SJSA1 (cell line): ENCODE data around the gene BLOC1S4. TPM values are rescaled to one million over a fixed set of nuclear protein-coding genes. Genes with fewer than 3 reads are reported as not detected.

Source experiments
- DNase-seq, 2 experiments: peaks; one replicate each; pipeline ENCODE4 v3.0.0-alpha.2; 2015 to 2020; ENCODE audit warnings: low spot score in 2 of 2, low read depth in 1 of 2
- H3K27ac ChIP-seq: fragments of 250-450 bp; sonication (Bioruptor Pico); 2 replicates; pipeline ENCODE4 v1.5.1; 2020; ENCODE audit warnings: mild to moderate bottlenecking, moderate library complexity
- H3K27me3 ChIP-seq: fragments of 250-450 bp; sonication (Bioruptor Pico); replicated peaks from 2 replicates; pipeline ENCODE4 v1.5.1; 2020; ENCODE audit warnings: mild to moderate bottlenecking, moderate library complexity
- H3K36me3 ChIP-seq: fragments of 250-450 bp; sonication (Bioruptor Pico); 2 replicates; pipeline ENCODE4 v1.5.1; 2020; ENCODE audit warnings: mild to moderate bottlenecking
- H3K4me1 ChIP-seq: fragments of 250-450 bp; sonication (Bioruptor Pico); replicated peaks from 2 replicates; pipeline ENCODE4 v1.6.1; 2021; ENCODE audit warnings: mild to moderate bottlenecking
- H3K4me3 ChIP-seq: fragments of 250-450 bp; sonication (Bioruptor Pico); 2 replicates; pipeline ENCODE4 v1.5.1; 2020; ENCODE audit warnings: mild to moderate bottlenecking
- H3K9me3 ChIP-seq: fragments of 250-450 bp; sonication (Bioruptor Pico); replicated peaks from 2 replicates; pipeline ENCODE4 v1.5.1; 2020; ENCODE audit warnings: mild to moderate bottlenecking
- total RNA-seq: library from RNA; depleted of rRNA; stranded (reverse); fragments of >200 nt; shearing (Covaris generic); gene quantifications from 2 replicates; pipeline ENCODE4 v1.2.3, GENCODE V29; 2014; rRNA removed

Gene BLOC1S4
- total RNA-seq, 1 experiment from 2014 or later: 14.4 TPM

DNA sequence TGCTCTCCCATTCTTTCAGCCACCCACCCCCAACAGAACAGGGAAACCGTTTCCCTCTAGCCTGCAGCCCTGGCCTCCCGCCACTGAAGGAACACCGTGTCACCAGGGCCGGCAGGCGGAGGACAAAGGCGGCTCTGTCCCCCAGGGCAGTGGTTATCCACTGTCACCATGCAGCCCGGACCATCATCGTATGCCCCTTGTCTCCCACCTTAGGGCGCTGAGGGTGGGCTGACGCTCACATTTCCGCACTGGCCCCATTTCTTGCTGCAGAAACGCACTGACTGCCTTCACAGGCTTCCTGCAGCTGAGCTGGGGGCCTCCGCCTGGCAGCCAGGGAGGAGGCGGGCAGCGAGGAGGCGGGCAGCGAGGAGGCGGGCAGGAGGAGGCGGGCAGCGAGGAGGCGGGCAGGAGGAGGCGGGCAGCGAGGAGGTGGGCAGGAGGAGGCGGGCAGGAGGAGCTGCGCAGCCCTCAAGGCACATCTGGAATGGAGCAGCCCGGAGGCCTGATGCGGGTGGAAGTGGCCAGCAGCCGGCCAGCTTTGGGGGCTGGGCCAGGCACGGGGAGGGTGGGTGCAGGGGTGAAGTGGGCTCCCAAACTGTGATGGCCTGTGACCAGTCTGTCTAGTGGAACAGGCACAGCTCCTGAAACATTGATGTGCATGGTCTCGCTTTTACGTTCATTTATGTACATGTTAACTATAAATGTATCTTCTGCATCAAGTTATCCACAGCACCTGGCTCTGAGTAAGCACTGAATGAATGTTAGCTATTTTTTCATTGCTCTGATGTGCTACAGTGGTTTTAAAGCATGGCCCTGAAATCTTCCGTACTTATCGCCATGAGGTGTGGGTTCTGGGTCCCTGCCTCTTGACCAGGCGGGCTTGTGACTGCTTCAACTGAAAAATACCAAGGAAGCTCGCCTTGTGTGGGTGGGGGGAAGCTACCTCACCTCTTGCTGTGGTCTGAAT lies 46.0 kb downstream of the BLOC1S4 start:
- Histone ChIP-seq H3K27ac (no peak overlapping the region), H3K27me3 (no peaks in the 10 kb centered on the region), H3K36me3 (no peaks in the 10 kb centered on the region), H3K9me3 (no peaks in the 10 kb centered on the region), H3K4me3 (no peak overlapping the region), H3K4me1 (no peaks in the 10 kb centered on the region; the same call in 1 of the 2 replicates)
- DNase-seq: no peak

DNA sequence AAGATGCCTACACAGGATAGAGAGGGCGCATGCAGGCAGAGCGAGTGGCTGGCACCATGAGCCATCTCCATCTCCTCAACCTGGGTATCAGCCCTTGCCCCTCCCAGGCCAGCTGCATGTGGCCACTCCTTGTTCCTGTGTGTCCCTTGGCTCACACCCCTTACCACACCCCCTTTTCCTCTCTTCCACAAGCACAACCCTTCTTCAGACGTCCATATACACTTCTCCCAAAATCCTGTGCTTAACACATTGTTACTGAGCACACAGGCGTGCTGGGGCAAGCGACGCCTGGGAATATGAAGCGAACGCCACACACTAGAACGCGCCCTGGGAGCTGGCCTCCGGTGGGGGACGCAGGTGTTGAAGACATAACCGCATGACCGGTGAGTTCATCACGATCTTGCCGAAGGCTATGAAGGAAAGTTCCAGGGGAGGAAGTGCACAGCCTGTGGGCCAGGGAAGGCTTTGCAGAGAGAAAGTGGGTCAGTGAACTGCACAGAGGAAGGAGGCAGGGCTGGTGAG lies 47.4 kb downstream of the BLOC1S4 start:
- Histone ChIP-seq H3K27ac (no peak overlapping the region), H3K4me3 (no peak overlapping the region), H3K36me3 (no peaks in the 10 kb centered on the region), H3K4me1 (no peaks in the 10 kb centered on the region; the same call in 1 of the 2 replicates), H3K27me3 (no peaks in the 10 kb centered on the region), H3K9me3 (no peaks in the 10 kb centered on the region)
- DNase-seq: no peak

DNA sequence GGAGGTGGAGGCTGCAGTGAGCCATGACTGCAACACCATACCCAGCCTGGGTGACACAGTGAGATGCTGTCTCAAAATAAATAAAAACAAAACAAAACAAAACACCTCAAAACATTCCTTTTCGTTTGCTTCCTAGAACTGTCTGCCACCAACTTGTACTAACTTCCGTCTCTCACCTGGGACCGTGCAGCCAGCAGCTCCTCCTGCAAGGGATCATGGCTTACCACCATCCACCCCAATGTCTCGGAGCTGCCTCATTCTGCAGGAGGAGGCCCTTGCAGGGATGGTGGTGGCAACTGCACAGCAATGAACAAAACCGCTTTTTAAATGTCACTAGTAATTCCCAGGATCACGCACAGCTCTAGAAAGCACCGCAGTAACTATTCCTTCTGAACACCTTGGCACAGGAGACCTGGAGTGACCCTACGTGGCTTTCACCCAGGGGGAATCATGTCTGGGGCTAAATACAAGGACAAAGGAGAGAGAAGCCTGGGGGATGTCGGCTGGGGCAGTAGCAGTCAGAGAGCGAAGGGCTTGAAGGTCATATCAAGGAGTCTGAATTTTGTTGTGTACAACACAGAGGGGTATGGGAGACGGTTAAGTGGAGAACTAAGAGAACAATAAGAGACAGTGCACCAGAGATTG lies 49.1 kb downstream of the BLOC1S4 start:
- Histone ChIP-seq H3K27me3 (no peaks in the 10 kb centered on the region), H3K36me3 (no peaks in the 10 kb centered on the region), H3K9me3 (no peaks in the 10 kb centered on the region), H3K4me3 (no peak overlapping the region), H3K27ac (no peak overlapping the region), H3K4me1 (no peaks in the 10 kb centered on the region; the same call in 1 of the 2 replicates)
- no peak for DNase-seq

DNA sequence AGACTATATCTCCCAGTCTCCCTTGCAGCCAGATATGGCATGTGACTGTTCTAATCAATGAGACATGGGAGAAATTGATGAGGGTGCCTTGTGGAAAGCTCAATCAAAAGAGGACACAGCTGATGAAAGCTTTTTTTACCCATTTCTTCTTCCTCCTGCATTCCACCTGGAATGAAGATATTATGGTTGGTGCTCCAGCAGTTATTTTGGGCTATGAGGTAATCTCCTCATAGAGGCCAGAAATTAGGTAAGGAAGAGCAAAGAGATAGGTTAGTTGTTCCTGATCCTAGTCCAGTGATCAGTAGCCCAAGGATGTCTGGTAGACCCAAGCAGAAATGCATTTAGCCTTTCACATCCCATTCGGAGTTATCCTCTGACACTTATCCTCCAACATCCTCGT lies 49.7 kb downstream of the BLOC1S4 start:
- no peak for DNase-seq
- H3K4me1 ChIP-seq: no peaks in the 10 kb centered on the region; the same call in 1 of the 2 replicates
- no peak overlapping the region for H3K27ac ChIP-seq
- H3K36me3 ChIP-seq: no peaks in the 10 kb centered on the region
- H3K9me3 ChIP-seq: no peaks in the 10 kb centered on the region
- no peak overlapping the region for H3K4me3 ChIP-seq
- H3K27me3 ChIP-seq: no peaks in the 10 kb centered on the region

Other genes with a start within 250 kb of the BLOC1S4 start
- not detected in 2 replicates for gene PPP2R2C, start 243.6 kb upstream of the BLOC1S4 start, total RNA-seq
- gene MAN2B2, start 141.0 kb upstream of the BLOC1S4 start, total RNA-seq: 6.7 and 12.1 TPM in 2 replicates
- 65.2 and 84.8 TPM in 2 replicates for gene MRFAP1, start 75.5 kb upstream of the BLOC1S4 start, total RNA-seq
- not detected in 2 replicates for gene S100P, start 22.3 kb upstream of the BLOC1S4 start, total RNA-seq
- gene MRFAP1L1, start 6.3 kb upstream of the BLOC1S4 start, total RNA-seq: 37.4 and 41.0 TPM in 2 replicates
- gene KIAA0232, start 66.6 kb downstream of the BLOC1S4 start, total RNA-seq: 7.7 and 19.8 TPM in 2 replicates
- 16.7 and 22.1 TPM in 2 replicates for gene TBC1D14, start 193.7 kb downstream of the BLOC1S4 start, total RNA-seq